Activated CD8-positive, alpha-beta T cell treated with anti-CD3 and anti-CD28 coated beads for 36 hours (primary cell): Measurements from ENCODE around the gene NSUN7. TPM values are rescaled to one million over a fixed set of nuclear protein-coding genes. Genes with fewer than 3 reads are reported as not detected.

Source experiments
- total RNA-seq, 2 experiments: library from RNA; stranded (reverse); gene quantifications; one replicate each; pipeline ENCODE4 v1.2.3, GENCODE V29; 2021

The NSUN7 gene
- total RNA-seq, 2 experiments from 2014 or later = 0.20 to 0.22 TPM

Other genes starting within 250 kb of the NSUN7 start
- under 1 TPM; 0.13 to 0.74 TPM for gene RBM47, start 120.1 kb upstream of the NSUN7 start, total RNA-seq